EL (cell line): ENCODE data around the gene CHST15.

Source experiments
- DNase-seq: peaks from one replicate; pipeline ENCODE4 v3.0.0-alpha.2; 2016

The CHST15 gene

DNA sequence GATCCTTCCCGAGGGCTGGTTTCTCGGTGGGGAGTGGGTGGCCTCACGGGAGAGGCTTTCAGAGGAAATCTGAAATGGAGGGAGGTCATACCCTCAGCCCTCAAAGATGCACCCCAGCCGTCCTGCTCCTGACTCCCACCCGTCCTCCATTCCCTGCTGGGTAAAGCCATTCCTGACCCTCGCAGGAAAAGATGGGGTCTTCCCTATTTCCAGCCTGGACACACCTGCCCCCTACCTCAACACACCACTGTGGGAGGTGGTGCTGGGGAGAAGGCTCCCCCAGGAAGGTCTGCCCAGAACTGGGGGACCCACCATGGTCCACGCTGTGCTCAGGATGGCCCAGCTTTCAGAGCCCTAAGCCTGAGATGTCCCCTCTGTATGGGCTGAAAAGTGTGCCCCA, 86.9 kb downstream of the CHST15 start:
- DNase-seq: no peak

DNA sequence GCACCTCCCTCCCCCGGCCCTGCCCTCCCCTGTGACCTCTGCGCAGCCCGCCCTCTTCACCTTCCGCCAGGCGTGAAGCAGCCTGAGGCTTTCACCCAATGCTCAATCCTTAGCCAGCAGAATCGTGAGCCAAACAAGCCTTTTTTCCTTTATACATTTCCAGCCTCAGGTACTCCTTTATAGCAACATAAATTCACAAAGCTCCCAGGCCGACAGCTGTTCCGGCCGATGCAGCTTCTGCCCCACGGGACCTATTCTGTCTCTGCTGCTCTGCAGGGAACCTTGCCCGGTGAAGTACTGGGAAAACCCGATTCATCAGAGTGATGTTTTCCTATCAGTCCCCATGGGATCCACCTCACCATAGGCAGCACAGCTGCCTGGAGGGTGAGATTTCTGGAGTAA, 87.4 kb downstream of the CHST15 start:
- DNase-seq: no peak

DNA sequence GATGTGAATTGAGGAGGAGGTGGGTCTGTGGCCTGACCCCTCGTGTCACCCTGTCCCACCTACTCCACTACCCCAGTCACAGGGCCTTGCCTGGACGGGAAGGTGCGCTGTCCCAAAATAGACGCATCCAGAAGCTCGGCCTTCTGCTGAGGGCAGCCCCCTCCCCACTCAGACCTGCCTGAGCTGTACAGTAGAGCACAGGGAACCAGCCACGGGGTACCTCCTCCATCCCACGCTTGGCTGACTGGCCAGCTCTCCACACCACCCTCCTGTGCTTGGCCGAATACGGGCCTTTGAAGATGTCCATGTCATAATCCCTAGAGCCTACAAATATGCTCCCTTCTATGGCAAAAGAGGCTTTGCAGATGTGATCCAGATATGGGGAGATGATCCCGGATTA, 88.3 kb downstream of the CHST15 start:
- no peak for DNase-seq

DNA sequence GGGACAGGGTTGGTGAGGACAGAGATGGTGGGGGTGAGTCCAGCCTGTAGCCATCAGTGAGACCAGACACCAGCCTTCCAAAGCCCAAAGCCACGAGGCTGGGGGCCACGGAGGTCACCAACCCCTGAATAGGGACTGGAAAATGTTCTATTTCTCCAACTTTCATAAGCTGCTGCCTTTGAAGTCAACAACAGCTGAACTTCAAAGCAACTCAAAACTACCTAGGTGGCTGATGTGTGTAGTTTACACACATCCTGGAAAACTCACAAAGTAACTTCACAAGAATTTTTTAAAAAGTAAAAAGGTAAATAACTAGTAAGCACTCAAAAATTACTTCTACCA, 88.8 kb downstream of the CHST15 start:
- DNase-seq: no peak

DNA sequence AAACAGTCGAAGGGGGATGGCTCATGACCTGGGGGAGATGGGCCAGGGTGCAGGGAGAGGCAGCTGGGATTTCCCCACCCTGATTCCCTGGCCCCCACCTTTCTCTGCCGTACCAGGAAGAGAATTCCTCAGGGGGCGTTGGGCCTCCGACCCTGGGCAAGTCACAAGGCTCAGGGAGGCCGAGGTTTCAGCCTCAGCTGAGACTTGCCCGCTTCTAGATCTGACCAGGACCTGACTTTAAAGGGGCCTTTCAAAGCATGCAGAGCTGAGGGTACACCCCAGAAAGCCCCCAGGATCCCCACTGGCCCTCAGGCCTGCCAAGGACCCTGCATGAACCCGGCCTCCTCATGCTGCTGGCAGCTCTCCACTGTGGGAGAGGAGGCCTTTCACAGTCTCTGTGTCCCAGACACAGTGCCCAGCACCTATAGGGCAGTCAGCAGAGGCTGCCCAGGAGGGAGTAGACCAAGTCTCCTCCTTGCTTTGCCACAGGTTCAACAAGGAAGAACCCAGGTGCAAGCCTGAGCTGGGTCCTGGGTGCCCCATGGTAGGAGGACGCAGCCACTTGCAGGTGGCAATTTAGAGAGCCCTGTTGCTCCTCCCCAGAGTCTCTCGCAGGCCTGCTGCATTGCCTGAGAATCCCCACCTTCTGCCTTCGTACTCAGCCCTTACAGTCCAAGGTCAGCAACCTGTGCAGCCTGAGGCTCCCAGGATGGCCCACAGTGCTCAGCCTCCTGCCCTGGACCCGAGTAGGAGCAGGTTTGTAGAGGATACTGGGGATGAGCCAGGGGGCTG, 89.3 kb downstream of the CHST15 start:
- no peak for DNase-seq

DNA sequence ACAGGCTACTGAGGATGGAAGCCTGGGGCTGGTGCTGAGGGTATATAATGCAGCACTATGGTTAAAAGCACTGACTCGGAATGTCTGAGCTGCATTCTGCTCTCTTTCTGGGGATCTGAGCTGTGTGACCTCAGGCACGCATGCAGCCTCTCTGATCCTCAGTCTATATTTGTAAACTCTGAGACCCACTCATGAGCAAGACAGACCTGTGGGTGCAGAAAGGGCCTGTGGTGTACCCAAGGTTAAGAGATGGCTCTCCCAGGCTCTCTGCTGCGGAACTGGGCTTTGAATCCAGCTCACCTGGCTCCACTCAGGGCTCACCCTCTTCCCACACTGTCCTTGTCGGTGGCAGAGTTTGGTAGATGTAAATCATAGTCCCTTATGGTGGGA, 89.9 kb downstream of the CHST15 start:
- no peak for DNase-seq

DNA sequence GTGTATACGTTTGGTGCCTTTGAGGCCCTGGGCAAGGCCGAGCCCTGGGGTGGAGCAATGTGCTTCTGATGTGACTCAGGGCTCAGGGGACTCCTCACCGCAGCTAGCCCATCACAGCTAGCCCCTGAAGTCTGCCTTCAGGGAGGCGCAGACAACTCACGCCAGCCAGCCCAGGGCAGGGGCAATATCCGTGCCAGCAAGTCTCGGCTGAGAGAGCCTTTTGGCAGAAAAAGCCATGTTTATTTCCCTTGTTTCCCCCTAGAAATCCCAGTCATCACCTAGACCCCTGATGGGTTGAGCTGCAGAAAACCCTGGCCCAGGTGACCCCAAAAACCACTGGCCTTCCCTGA, 90.4 kb downstream of the CHST15 start:
- no peak for DNase-seq

DNA sequence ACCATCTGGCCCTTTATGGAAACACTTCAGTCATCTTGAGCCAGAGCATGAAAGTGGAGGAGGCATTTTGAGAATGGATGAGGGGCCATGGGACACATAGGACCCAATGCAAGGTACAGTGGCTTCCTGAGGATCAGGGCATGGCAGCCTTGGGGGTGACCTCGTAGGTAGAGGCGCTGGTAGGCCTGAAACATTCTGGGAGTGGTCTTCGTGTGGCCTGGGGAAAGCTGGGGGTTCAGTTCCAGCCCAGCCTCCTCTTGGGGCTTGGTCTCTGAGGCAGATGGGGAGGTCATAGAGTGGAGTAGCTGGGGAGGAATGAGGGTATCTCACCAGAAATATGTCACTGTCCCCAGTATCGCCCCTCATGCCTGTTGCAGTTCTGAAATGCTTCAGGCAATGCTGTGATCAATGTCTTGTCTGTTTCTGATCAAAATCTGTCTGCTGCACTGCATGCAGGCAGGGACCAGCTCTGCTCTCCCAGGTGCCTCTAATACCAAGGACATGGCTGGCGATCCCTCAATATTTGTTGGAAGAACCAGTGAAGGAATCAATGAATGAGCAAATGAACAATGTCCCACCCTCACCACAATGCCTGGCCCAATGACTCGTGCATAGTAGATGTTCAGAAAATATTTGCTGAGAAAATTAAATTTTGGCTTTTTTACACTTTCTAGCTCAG, 90.9 kb downstream of the CHST15 start:
- DNase-seq: no peak

DNA sequence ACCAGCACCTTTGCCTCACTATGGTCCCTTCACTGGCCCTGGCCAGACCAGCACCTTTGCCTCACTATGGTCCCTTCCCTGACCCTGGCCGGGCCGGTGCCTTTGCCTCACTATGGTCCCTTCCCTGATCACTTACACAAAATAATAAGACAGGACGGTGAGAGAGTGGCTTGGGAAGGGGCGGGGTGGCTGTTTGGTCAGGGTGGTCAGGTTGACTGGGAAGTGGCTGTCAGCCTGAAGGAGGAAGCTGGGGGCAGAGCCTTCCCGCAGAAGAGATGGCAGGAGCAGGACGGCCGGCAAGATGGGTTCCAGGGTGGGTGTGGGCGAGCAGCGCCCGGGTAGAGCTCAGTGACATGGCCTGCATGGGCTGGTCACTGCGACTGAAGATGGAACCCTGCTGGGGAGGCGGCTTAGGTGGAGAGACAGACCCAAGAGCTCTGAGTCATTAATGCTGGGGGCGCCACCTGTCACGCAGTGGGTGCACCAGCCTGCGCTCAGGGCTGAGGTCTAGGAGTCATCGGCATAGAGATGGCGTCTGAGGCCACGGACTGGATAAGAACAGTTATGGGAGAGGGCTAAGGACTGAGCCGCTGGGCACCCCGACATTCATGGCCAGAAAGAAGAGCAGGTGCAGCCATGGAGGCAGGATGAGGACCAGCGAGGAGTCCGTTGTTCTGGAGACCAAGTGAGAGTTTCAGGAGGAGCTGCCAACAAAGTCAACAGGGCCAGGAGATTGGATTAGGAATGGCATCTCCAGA, 91.8 kb downstream of the CHST15 start:
- DNase-seq: no peak

DNA sequence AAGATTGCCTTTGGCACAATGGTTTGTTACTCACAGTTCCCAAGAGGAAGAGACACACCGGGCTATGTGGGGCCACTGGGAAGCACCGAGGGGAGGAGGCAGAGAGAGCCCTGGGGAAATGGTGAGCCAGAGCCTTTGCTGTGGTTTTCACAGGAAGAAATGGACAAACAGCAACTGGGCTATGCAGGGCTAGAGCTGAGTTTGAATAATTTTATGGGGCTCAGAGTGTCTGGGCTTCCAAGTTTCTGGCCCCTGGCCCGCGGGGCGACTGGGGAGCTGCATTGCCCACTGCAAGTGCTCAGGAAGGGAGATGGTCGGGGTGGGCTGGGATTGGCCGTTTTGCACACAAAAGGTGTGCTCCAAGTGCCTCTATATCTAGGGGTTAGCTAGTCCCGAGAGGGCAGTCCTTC, 92.6 kb downstream of the CHST15 start:
- DNase-seq: peak; percentile 58

DNA sequence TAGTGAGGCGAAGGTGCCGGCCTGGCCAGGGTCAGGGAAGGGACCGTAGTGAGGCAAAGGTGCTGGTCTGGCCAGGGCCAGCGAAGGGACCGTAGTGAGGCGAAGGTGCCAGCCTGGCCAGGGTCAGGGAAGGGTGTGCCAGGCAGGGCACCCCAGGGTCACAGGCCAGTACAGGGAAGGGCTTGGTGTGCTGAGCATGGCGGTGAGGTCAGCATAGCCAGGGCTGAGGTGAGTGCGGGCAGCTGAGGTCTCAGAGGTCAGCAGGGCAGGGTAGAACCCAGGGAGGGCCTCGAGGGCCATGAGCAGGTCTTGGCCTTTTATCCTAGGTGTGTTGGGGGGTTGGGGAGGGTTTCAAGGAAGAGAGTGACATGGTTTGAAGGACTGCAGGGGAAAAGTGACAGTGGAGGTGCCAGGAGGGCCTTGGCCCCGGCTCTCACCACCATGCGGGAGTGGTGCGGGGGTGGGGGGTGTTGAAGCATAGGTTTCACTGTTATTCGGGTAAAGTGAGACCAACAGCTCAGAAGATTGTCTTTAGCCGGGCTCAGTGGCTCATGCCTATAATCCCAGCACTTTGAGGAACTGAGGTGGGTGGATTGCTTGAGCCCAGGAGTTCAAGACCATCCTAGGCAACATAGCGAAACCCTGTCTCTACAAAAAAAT, 93.3 kb downstream of the CHST15 start:
- DNase-seq: no peak

DNA sequence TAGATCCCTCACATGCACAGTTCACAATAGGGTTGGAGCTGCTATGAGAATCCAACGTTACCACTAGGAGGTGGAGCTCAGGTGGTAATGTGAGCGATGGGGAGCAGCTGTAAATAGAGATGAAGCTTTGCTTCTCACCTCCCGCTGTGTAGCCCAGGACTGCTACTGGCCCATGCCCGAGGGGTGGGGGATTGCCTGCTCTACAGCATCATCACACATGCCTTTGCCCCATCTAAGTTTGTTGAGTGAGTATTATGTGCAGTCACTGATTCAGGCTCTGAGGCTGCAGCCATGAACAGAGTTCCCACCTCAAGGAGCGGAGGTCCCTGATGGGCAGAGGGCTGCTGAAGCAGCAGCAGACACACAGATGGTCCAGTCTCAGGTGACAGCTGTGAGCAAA, 94.1 kb downstream of the CHST15 start:
- no peak for DNase-seq

DNA sequence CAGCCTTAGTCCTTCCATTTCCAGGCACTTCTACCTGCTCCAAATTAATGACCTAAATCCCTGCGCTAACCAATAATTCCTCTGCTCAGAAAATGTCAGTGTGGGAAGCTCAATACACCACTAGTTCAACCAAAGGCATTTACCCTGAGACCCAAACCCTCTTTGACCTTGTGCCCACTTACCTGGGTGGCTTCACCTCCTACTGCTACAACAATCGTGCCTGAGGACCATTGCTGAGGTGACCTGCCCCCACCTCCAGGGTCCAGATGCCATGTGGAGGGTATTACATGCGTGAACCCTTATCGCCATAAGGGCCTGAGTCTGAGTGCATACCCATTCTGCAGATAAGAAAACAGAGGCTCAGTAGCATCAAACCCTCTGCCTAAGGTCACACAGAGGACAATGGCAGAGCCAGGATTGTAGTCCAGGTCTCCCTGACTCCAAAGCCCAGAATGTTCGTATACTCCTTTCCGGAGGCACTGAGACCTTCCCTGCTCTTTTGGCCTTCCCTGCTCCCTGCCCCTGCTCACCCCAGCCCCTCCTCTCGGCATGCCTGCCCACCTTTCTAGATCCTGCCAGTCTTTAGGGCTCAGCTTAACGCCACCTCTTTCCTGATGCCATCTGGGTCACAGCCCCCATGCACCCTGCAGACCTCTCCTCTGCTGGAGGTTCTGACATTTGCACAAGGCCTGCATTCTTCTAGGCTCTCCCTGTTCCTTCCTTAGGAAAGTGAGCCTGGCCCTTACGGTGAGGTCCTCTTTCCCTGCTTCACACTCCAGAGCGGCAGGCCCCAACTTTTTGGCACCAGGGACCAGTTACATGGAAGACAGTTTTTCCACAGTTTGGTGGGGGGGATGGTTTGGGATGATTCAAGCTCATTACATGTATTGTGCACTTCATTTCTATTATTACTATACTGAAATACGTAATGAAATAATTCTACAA, 94.9 kb downstream of the CHST15 start:
- DNase-seq: no peak

DNA sequence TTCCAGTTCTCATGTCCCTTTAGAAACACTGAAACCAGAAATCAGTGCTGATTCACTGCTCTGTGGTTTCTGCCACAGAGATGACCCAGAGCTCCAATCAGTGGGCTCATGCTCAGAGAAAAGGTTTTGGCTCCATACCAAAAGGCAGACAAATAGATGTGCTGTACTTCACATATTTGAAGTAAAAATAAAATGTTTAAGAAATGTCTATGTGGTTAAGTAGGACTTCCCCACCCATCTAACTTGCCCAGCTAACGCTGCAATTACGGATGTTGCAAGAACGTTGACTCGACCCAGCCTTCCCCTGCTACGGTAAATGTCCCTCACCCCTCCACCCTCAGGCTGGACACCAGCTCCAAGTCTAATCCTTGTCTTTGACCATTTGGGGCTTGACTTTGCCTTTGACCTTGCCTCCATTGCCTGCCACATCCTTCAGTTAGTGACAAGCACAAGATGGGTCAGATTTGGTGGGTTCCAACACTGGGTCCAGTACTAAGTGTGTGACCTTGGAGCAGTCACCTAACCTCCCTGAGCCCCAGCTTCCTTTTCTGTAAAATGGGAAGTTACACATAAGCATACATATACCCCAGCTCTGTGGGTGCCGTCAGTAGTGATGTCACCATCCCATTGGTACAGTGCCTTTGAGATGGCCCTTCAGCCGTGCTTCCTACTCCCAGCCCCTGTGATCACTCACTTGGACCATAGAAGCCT, 95.8 kb downstream of the CHST15 start:
- peak; percentile 96 for DNase-seq

DNA sequence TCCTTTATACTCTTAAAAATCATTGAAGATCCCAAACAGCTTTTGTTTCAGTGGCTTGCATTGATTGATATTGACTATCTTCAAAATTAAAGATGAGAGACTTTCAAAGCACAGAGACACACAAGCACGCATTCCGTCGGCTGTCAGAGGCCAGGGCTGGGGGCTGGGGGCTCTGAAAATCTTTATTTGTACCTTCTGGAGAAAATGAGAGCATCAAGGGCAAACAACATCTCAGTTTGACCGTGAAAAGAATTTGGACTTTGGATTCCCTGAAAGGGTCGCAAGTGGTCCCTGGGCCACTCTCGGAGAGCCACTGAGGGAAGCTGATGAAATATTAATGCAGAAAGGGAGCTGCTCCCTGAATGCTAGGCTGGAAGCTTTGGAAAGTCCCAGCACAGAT, 96.4 kb downstream of the CHST15 start:
- no peak for DNase-seq

DNA sequence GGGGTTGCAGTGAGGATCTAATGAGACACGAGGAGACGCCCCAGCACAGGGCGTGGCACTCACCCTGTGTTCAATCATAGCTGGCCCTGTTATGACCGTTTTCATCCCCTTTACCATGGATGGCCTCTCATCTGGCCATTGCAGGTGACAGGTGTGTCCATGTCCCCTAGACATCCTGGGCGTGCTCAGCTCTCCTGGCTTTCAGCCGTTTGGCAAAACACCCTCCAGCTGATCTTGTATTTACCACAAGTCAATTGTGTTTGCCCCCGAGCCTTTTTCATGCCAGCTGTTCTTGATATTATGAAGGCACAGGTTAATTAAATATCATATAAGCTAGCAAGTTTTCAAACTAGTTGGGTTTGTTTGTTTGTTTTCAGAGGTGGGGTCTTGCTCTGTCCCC, 97.1 kb downstream of the CHST15 start:
- no peak for DNase-seq

DNA sequence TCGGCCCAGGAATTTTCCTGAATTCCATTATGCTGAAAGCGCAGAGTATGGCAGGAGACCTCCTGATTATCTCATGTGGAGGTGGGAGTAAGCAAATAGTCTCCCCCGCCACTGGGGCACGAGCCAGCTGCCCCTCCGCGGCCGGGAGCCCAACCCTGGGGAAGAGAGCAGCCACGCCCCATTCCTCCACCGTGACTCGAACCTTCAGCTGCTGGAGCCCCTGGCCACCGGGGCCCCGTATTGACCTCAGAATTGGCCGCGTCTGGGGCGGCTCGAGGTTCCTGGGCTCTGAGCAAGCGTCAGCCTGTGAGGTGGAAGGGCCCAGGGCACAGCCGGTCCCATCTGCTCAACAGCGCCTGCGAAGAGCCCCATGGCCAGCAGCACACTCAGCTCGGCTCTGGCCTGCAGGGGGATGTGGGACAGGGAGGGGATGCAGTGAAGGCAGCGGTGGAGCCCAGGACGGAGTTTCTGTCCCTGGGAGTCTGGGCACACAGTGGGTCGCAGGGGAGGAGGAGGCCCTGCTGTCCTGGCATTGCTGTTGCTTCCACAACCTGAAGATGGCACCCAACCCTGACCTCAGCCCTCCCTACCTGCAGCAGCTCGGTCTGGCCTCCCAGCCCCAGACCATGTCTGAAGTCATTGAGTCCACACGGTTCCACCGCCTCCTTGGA, 97.8 kb downstream of the CHST15 start:
- peak; percentile 95 for DNase-seq

DNA sequence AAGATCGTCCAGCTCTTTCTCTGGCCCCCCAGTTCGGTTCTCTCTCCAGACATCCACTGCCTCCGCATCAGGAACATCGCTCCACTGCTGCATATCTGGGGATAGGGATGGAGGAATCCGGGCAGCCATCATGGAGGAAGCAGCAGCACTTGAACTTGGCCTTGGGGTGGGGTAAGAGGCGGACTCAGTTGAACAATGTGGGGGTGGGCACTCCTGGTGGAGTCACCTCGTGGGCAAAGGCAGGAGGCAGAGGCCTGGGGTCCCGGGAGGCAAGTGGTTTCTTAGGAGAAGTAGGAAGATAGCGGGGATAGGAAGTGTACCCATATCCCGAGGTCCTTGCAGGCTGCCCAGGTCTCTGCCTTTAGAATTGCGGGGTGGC, 98.3 kb downstream of the CHST15 start:
- DNase-seq: no peak

DNA sequence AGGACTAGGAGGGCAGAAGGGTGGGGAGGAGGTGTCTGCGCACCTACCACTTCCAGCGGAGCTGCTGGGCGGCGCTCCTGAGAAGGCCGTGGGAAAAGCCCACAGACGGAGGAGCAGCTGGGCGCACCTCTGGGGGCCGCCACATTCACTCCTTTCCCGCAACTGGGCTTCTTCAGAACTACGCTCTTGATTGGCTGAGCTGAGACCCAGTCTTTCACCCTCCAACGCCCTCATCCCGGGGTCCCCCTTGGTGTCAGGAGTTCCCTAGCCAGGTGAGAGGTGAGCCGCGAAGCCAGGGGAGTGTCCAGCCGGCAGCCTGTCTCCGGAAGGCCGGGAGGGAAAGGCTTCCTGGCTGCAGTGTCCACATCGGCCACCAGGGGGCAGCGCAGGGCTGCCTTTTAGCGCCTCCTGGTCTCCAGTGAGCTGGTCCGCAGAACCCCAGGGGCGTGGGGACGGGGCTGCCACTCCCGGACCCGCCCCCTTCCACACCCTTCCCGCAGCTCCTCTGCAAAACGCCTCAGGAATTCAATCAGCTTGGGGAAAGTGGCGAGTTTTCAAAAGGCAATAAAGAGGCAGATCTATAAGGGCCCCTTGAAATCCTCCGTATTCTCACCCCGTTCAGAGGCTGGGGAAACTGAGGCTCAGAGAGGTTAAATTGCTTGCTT, 98.8 kb downstream of the CHST15 start:
- peak; percentile 90 for DNase-seq

DNA sequence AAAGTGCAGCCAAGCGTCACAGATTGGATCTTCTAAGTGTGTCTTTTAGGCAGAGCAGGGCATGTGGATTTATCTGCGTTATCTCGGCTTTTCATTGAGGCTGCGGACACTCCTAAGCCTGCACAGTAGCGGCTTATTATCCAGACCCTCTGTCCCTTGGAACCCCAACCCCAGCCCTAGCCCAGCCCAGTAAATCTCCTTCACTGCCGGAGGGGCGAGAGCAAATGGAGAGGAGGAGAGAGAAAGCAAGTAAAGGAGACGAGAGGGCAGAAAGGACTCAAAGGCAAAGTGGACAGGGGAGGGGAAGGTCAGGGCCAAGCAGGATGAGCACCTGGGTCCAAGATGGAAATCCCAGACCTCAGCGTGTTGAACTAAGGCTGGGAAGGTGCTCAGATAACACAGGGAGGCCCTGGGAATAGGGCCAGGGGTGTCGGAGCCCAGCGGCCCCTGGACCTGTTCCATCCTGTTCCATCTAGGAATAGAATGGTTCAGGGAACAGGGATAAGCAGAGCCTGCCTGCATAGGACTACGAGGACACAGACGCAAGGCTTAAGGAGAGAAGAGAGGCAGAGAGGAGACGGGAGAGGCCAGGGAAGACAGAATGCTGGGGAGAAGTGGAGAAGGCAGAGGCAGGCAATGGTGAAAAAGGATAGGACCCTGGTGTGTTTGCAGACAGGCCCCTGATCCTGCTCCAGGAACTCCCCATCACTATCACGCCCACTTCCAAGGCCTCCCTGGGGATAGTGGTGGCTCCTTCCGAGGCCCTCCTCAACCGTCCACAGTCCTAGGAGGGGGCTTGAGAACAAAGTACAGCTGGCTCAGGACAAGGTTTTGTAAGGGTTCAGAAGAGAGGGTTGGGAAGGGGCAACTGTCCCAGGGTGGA, 99.6 kb downstream of the CHST15 start:
- no peak for DNase-seq
